Hepatocyte (in vitro differentiated cells): ENCODE measurements around the gene GAL.

Experiments
- CTCF ChIP-seq: fragments of 200-600 bp; sonication (generic); IDR thresholded peaks from 2 replicates; pipeline ENCODE4 v1.5.1; 2016; ENCODE audit warnings: antibody characterized with exemption, mild to moderate bottlenecking; ENCODE audit not compliant: poor library complexity
- EZH2 ChIP-seq: fragments of 200-600 bp; sonication (generic); IDR thresholded peaks from 2 replicates; pipeline ENCODE4 v1.6.1; 2016; ENCODE audit warnings: antibody characterized with exemption, mild to moderate bottlenecking, borderline replicate concordance
- EZH2phosphoT487 ChIP-seq: fragments of 200-600 bp; sonication (generic); IDR thresholded peaks from one replicate; pipeline ENCODE4 v1.6.1; 2018; ENCODE audit warnings: antibody characterized with exemption, mild to moderate bottlenecking, low read depth, moderate library complexity; ENCODE audit not compliant: unreplicated experiment, severe bottlenecking

GRCh38 chr11:68685656-68686380, 1.5 kb downstream of the GAL start:
- TF ChIP-seq CTCF (no peak), EZH2 (no peak), EZH2phosphoT487 (no peak)
